ENCODE results near the gene IFNA2.

DNA sequence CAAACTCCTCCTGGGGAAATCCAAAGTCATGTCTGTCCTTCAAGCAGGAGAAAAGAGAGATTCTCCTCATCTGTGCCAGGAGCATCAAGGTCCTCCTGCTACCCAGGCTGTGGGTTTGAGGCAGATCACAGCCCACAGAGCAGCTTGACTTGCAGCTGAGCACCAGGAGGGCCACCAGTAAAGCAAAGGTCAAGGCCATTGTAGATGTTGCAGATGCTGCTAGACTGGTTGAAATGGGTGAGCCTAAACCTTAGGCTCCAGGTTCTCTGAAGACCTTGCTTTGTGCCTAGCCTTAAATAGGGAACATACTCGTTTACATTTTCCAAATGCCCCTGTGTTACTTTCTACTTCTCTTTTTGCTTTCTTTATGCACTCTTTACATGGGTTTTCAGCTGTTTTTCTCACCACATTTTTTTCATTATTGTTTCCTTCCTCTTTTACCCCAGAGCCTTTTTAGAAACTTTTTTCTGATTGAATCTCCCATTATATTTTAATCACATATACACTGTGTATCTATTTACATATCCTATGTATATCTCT lies at the start of gene IFNA2:
- TF ChIP-seq, protein P1, sequence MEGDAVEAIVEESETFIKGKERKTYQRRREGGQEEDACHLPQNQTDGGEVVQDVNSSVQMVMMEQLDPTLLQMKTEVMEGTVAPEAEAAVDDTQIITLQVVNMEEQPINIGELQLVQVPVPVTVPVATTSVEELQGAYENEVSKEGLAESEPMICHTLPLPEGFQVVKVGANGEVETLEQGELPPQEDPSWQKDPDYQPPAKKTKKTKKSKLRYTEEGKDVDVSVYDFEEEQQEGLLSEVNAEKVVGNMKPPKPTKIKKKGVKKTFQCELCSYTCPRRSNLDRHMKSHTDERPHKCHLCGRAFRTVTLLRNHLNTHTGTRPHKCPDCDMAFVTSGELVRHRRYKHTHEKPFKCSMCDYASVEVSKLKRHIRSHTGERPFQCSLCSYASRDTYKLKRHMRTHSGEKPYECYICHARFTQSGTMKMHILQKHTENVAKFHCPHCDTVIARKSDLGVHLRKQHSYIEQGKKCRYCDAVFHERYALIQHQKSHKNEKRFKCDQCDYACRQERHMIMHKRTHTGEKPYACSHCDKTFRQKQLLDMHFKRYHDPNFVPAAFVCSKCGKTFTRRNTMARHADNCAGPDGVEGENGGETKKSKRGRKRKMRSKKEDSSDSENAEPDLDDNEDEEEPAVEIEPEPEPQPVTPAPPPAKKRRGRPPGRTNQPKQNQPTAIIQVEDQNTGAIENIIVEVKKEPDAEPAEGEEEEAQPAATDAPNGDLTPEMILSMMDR (IDR thresholded peaks at IDR 0.05), result no peak
- TF ChIP-seq POLR2A (IDR thresholded peaks at IDR 0.05), result no peak
